ENCODE results near the gene NIPAL1. TPM values are rescaled to one million over a fixed set of nuclear protein-coding genes. Genes with fewer than 3 reads are reported as not detected.

Gene NIPAL1
- total RNA-seq: 1 to 10 TPM in 1 of 2 experiments, under 1 TPM in 1; 0.70 to 1.1 TPM

DNA sequence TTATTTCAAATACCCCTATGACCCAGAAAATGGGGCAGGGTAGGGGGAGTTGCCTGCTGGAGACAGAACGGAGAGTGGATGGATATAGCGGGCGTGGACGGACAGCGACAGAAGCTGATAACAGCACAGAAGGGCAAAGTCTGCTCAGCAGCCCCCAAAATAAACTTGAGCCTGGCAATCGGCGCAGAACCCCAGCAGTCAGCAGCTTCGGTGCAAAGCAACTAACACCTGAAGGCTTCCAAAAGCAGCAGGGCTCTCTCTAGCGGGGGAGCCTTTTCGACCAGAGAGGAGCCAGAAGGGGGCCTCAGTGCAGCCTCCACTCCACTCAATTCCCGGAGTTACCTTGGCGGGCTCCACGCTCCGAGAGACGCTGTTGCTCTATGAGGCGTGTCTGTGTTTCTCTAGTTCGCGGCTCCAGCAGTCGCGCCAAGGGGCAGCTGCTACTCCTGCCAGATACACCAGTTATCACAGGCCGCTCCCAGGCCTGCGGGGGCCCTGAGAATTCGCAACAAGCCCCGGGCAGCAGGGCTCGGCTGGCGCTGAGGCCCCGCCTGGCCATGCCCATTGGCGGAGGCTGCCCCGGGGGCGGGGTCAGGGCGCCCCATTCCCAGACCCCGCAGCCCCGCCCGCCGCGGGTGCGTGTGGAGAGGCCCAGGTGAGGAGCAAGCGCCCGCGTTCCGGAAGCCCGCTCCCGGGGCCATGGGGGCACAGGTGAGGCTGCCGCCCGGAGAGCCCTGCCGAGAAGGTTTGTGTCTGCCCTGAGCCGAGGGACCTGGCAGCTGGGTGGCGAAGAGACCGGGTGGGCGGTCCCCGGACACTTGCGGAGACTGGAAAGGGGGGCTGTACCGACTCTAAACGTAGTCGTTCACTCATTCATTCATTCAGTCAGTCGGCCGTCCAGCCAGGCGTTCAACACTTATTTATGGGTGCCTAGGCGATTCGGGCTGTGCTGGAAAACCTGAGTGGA, at the start of gene NIPAL1, which contains the start of gene CNGA1:
Gene NIPAL1 (plus strand): TSS at position 632 of the 967 bp plus-strand sequence. CDS start 68 bp downstream, at position 700.
Gene CNGA1 (minus strand): TSS at position 541 of the 967 bp plus-strand sequence. CDS start 63,992 bp downstream, outside the sequence.

Other genes with a start within 250 kb of the NIPAL1 start
- gene CORIN, start 178.7 kb upstream of the NIPAL1 start, total RNA-seq: under 1 TPM; 0.28 to 0.29 TPM
- 10 to 100 TPM in 1 of 2 experiments, 1 to 10 TPM in 1; 9.7 to 10.1 TPM for gene NFXL1, start 102.2 kb upstream of the NIPAL1 start, total RNA-seq
- not detected for gene CNGA1, start 91 bp upstream of the NIPAL1 start, total RNA-seq
- gene TXK, start 117.5 kb downstream of the NIPAL1 start, total RNA-seq: 10 to 100 TPM; 65.6 to 69.0 TPM

Data from activated naive CD4-positive, alpha-beta T cell treated with anti-CD3 and anti-CD28 coated beads, Interleukin-2, amount 10 ng/mL, durations not matched to agents 5 hours and 36 hours (primary cell).